ENCODE data around the gene NMT2. TPM values are rescaled to one million over a fixed set of nuclear protein-coding genes. Genes with fewer than 3 reads are reported as not detected.

The NMT2 gene
- total RNA-seq, 2 donors from 2014 or later: 18.3 to 39.6 TPM

- no peak for DNase-seq (ENCODE audit: low spot score)
- WGBS: 73% methylated on average over 6 of the region's 6 CpGs
Observed at GRCh38 chr10:15201589-15202300, 33.3 kb upstream of the NMT2 start.

GRCh38 chr10:15200626-15201025 lies 32.1 kb upstream of the NMT2 start:
- 53% methylated on average over 2 of the region's 2 CpGs for WGBS
- intact Hi-C loops (cut with DNase I): no loop called here
- H3K4me3 ChIP-seq: no peak overlapping the region
- H3K36me3 ChIP-seq: no peaks in the 10 kb centered on the region
- H3K27me3 ChIP-seq (replicated peaks; ENCODE audit: insufficient read depth): no peaks in the 10 kb centered on the region
- no peak overlapping the region for H3K27ac ChIP-seq
- H3K9me3 ChIP-seq: no peaks in the 10 kb centered on the region
- TF ChIP-seq POLR2A (IDR thresholded peaks at IDR 0.05) (no peak), POLR2AphosphoS5 (IDR thresholded peaks at IDR 0.05) (no peak), CTCF (IDR thresholded peaks at IDR 0.05) (no peak)
- no peaks in the 10 kb centered on the region for H3K4me1 ChIP-seq (replicated peaks)
- DNase-seq (ENCODE audit: low spot score): no peak

More at GRCh38 chr10:15201589-15202300, 33.3 kb upstream of the NMT2 start:
- H3K27ac ChIP-seq: no peak overlapping the region
- H3K27me3 ChIP-seq (replicated peaks; ENCODE audit: insufficient read depth): no peaks in the 10 kb centered on the region
- no peaks in the 10 kb centered on the region for H3K36me3 ChIP-seq
- H3K4me1 ChIP-seq (replicated peaks): no peaks in the 10 kb centered on the region
- H3K9me3 ChIP-seq: no peaks in the 10 kb centered on the region
- intact Hi-C loops (cut with DNase I): no loop called here
- H3K4me3 ChIP-seq: no peak overlapping the region
- TF ChIP-seq POLR2A (IDR thresholded peaks at IDR 0.05) (no peak), POLR2AphosphoS5 (IDR thresholded peaks at IDR 0.05) (no peak), CTCF (IDR thresholded peaks at IDR 0.05) (no peak)

- Histone ChIP-seq H3K36me3 (no peaks in the 10 kb centered on the region), H3K27me3 (replicated peaks; ENCODE audit: insufficient read depth) (no peaks in the 10 kb centered on the region), H3K27ac (no peak overlapping the region), H3K4me3 (no peak overlapping the region), H3K9me3 (no peaks in the 10 kb centered on the region), H3K4me1 (replicated peaks) (no peaks in the 10 kb centered on the region)
- WGBS: 96% methylated on average over 4 of the region's 4 CpGs
- no peak for DNase-seq (ENCODE audit: low spot score)
- intact Hi-C loops (cut with DNase I): no loop called here
- TF ChIP-seq POLR2AphosphoS5 (IDR thresholded peaks at IDR 0.05) (no peak), CTCF (IDR thresholded peaks at IDR 0.05) (no peak), POLR2A (IDR thresholded peaks at IDR 0.05) (no peak)
Observed at GRCh38 chr10:15197911-15198310, 29.4 kb upstream of the NMT2 start.

- Histone ChIP-seq H3K4me3 (no peak overlapping the region), H3K4me1 (replicated peaks) (no peaks in the 10 kb centered on the region), H3K27ac (no peak overlapping the region), H3K36me3 (no peaks in the 10 kb centered on the region), H3K27me3 (replicated peaks; ENCODE audit: insufficient read depth) (no peaks in the 10 kb centered on the region), H3K9me3 (no peaks in the 10 kb centered on the region)
- no peak for DNase-seq (ENCODE audit: low spot score)
- intact Hi-C loops (cut with DNase I): no loop called here
- 82% methylated on average over 2 of the region's 2 CpGs for WGBS
- no peak for TF ChIP-seq CTCF (IDR thresholded peaks at IDR 0.05)
- TF ChIP-seq POLR2AphosphoS5 (IDR thresholded peaks at IDR 0.05): no peak
- no peak for TF ChIP-seq POLR2A (IDR thresholded peaks at IDR 0.05)
Observed at GRCh38 chr10:15197276-15197675, 28.8 kb upstream of the NMT2 start.

Data from prostate gland (tissue), 2 donors.